Lung microvascular endothelial cell (primary cell): ENCODE measurements around the gene IRX5. TPM values are rescaled to one million over a fixed set of nuclear protein-coding genes. Genes with fewer than 3 reads are reported as not detected.
A peak's percentile ranks its signal among the peaks of the same experiment; 100 is the strongest.

Experiments used
- DNase-seq, 2 donors: peaks; one replicate each; pipeline versions ENCODE4 v3.0.0 to v3.0.0-alpha.2; 2010; ENCODE audit warnings: low read depth in 2 of 2
- total RNA-seq: library from RNA; depleted of rRNA; stranded (reverse); fragments of >200 nt; gene quantifications from 2 replicates; pipeline ENCODE4 v1.2.1, GENCODE V29; 2014

The IRX5 gene
- 0.20 and 0.65 TPM in 2 replicates for total RNA-seq

GRCh38 chr16:54930005-54930868, at the start of gene IRX5:
Gene IRX5 (plus strand): TSS chr16:54930865. CDS start chr16:54931199, 334 bp downstream.
- peak; percentile 93 to 94 for DNase-seq

- DNase-seq: no peak
These were observed 48.1 kb upstream of the IRX5 start for GRCh38 chr16:54882556-54882955.

- DNase-seq: no peak
These were observed 47.3 kb upstream of the IRX5 start for GRCh38 chr16:54883358-54883757.

GRCh38 chr16:54886078-54886477, 44.6 kb upstream of the IRX5 start:
- no peak for DNase-seq

GRCh38 chr16:54890381-54890780, 40.3 kb upstream of the IRX5 start:
- DNase-seq: no peak

GRCh38 chr16:54891346-54891745, 39.3 kb upstream of the IRX5 start:
- no peak for DNase-seq

GRCh38 chr16:54892981-54893380, 37.7 kb upstream of the IRX5 start:
- DNase-seq: no peak

GRCh38 chr16:54897930-54898329, 32.7 kb upstream of the IRX5 start:
- no peak for DNase-seq

GRCh38 chr16:54901606-54902005, 29.1 kb upstream of the IRX5 start:
- DNase-seq: no peak

- no peak for DNase-seq
These were observed 27.6 kb upstream of the IRX5 start for GRCh38 chr16:54903047-54903446.

GRCh38 chr16:54911079-54911478, 19.6 kb upstream of the IRX5 start:
- DNase-seq: no peak

- DNase-seq: no peak
These were observed 17.9 kb upstream of the IRX5 start for GRCh38 chr16:54912720-54913119.

GRCh38 chr16:54921206-54921824, 9.3 kb upstream of the IRX5 start:
- no peak for DNase-seq

- DNase-seq: no peak
These were observed 7.6 kb upstream of the IRX5 start for GRCh38 chr16:54923055-54923473.

GRCh38 chr16:54923988-54924387, 6.7 kb upstream of the IRX5 start:
- no peak for DNase-seq

- DNase-seq: no peak
These were observed 4.4 kb upstream of the IRX5 start for GRCh38 chr16:54926166-54926838.

- no peak for DNase-seq
These were observed 3.3 kb upstream of the IRX5 start for GRCh38 chr16:54927125-54928015.

GRCh38 chr16:54928016-54928356, 2.7 kb upstream of the IRX5 start:
- DNase-seq: peak; percentile 27 to 38

- DNase-seq: peak; percentile 36 to 60
These were observed 2.1 kb upstream of the IRX5 start for GRCh38 chr16:54928411-54929089.

GRCh38 chr16:54929090-54930004, 1.3 kb upstream of the IRX5 start:
- peak; percentile 99 to 100 for DNase-seq
